Karpas-422 (cell line): Measurements from ENCODE around the gene MSH3. TPM values are rescaled to one million over a fixed set of nuclear protein-coding genes. Genes with fewer than 3 reads are reported as not detected.
"Not testable (repeated sequence)": the region's sequence is repeated elsewhere in the genome, so short reads cannot be mapped to it uniquely, and the experiment has no call there.

Source experiments
- DNase-seq: peaks from one replicate; pipeline ENCODE4 v3.0.0-alpha.2; 2015
- H2AFZ ChIP-seq: fragments of 200-600 bp; sonication (generic); 2 replicates; pipeline ENCODE4 v1.6.1; 2014; ENCODE audit warnings: antibody characterized with exemption, low read length, mixed read lengths
- H3K27ac ChIP-seq: fragments of 200-600 bp; sonication (generic); 2 replicates; pipeline ENCODE4 v1.5.1; 2014; ENCODE audit warnings: mild to moderate bottlenecking, low read length, moderate library complexity
- H3K27me3 ChIP-seq: fragments of 200-600 bp; sonication (generic); 2 replicates; pipeline ENCODE4 v1.6.1; 2014; ENCODE audit warnings: low read length, mixed read lengths
- H3K36me3 ChIP-seq: fragments of 200-600 bp; sonication (generic); 2 replicates; pipeline ENCODE4 v1.6.1; 2014; ENCODE audit warnings: low read length, mixed read lengths; ENCODE audit not compliant: insufficient read depth
- H3K4me1 ChIP-seq: fragments of 200-600 bp; sonication (generic); 2 replicates; pipeline ENCODE4 v1.6.1; 2014; ENCODE audit warnings: mild to moderate bottlenecking, low read length, mixed read lengths
- H3K4me2 ChIP-seq: fragments of 200-600 bp; sonication (generic); 2 replicates; pipeline ENCODE4 v1.6.1; 2014; ENCODE audit warnings: low read length, low read depth, mild to moderate bottlenecking; ENCODE audit not compliant: poor library complexity, severe bottlenecking
- H3K4me3 ChIP-seq: fragments of 200-600 bp; sonication (generic); 2 replicates; pipeline ENCODE4 v1.5.1; 2014; ENCODE audit warnings: mild to moderate bottlenecking, antibody characterized with exemption, low read length, mixed read lengths
- H3K79me2 ChIP-seq: fragments of 200-600 bp; sonication (generic); 2 replicates; pipeline ENCODE4 v1.6.1; 2014; ENCODE audit warnings: mild to moderate bottlenecking, low read length, mixed read lengths
- H3K9ac ChIP-seq: fragments of 200-600 bp; sonication (generic); 2 replicates; pipeline ENCODE4 v1.6.0; 2014; ENCODE audit warnings: low read length
- H3K9me2 ChIP-seq: fragments of 200-600 bp; sonication (generic), shearing (Covaris generic); replicated peaks from 2 replicates; pipeline ENCODE4 v1.6.0; 2014; ENCODE audit warnings: mild to moderate bottlenecking, low read length, moderate library complexity; ENCODE audit not compliant: insufficient read depth
- H3K9me3 ChIP-seq: fragments of 300-700, 200-600 bp; sonication (generic); 2 replicates; pipeline ENCODE4 v1.6.1; 2014; ENCODE audit warnings: low read length, mixed read lengths
- H4K20me1 ChIP-seq: fragments of 200-600 bp; sonication (generic); 2 replicates; pipeline ENCODE4 v1.6.1; 2014; ENCODE audit warnings: mild to moderate bottlenecking, antibody characterized with exemption, low read length, low read depth; ENCODE audit not compliant: insufficient read depth
- total RNA-seq: library from RNA; depleted of rRNA; stranded (reverse); fragments of >200 nt; shearing (Covaris generic); gene quantifications from 2 replicates; pipeline ENCODE4 v1.2.3, GENCODE V29; 2014; ENCODE audit warnings: low replicate concordance

Gene MSH3
- total RNA-seq, 1 experiment from 2014 or later: 24.6 TPM

GRCh38 chr5:80867233-80867632 is 212.8 kb downstream of the MSH3 start:
- H3K27me3 ChIP-seq: no peaks in the 10 kb centered on the region
- H3K4me1 ChIP-seq: peaks cover 7% of the 10 kb centered on the region
- no peak overlapping the region for H2AFZ ChIP-seq

GRCh38 chr5:80870442-80870841 is 216.0 kb downstream of the MSH3 start:
- Histone ChIP-seq H3K9me2 (no peaks in the 10 kb centered on the region), H3K27ac (no peak overlapping the region), H3K9ac (no peak overlapping the region), H3K9me3 (no peaks in the 10 kb centered on the region), H3K4me3 (no peak overlapping the region), H3K36me3 (no peaks in the 10 kb centered on the region), H3K27me3 (no peaks in the 10 kb centered on the region), H3K4me1 (no peaks in the 10 kb centered on the region), H3K79me2 (no peaks in the 10 kb centered on the region), H3K4me2 (no peak overlapping the region), H2AFZ (no peak overlapping the region), H4K20me1 (no peaks in the 10 kb centered on the region)
- DNase-seq: no peak

More at GRCh38 chr5:80867233-80867632, 212.8 kb downstream of the MSH3 start:
- no peaks in the 10 kb centered on the region for H3K79me2 ChIP-seq
- H3K36me3 ChIP-seq: no peaks in the 10 kb centered on the region
- H3K4me3 ChIP-seq: no peak overlapping the region
- no peaks in the 10 kb centered on the region for H3K9me3 ChIP-seq
- no peaks in the 10 kb centered on the region for H3K9me2 ChIP-seq
- no peaks in the 10 kb centered on the region for H4K20me1 ChIP-seq
- no peak overlapping the region for H3K4me2 ChIP-seq
- H3K27ac ChIP-seq: no peak overlapping the region
- no peak for DNase-seq
- no peak overlapping the region for H3K9ac ChIP-seq

GRCh38 chr5:80871541-80871961 is 217.1 kb downstream of the MSH3 start:
- no peak overlapping the region for H3K4me2 ChIP-seq

GRCh38 chr5:80874162-80874561 is 219.7 kb downstream of the MSH3 start:
- Histone ChIP-seq H3K4me2 (no peak overlapping the region), H3K4me3 (no peak overlapping the region), H3K4me1 (no peaks in the 10 kb centered on the region), H3K9me2 (no peaks in the 10 kb centered on the region), H2AFZ (no peak overlapping the region), H3K79me2 (no peaks in the 10 kb centered on the region), H3K9ac (no peak overlapping the region), H3K27ac (no peak overlapping the region), H3K27me3 (no peaks in the 10 kb centered on the region), H4K20me1 (no peaks in the 10 kb centered on the region), H3K9me3 (no peaks in the 10 kb centered on the region), H3K36me3 (0 out of 2 replicates have a peak, but pooled peaks cover 9% of the 10 kb centered on the region)
- no peak for DNase-seq

More at GRCh38 chr5:80871541-80871961, 217.1 kb downstream of the MSH3 start:
- Histone ChIP-seq H3K27ac (no peak overlapping the region), H3K9me3 (no peaks in the 10 kb centered on the region), H3K9me2 (no peaks in the 10 kb centered on the region), H4K20me1 (no peaks in the 10 kb centered on the region), H3K9ac (no peak overlapping the region), H3K36me3 (no peaks in the 10 kb centered on the region), H3K4me1 (no peaks in the 10 kb centered on the region), H2AFZ (no peak overlapping the region), H3K27me3 (no peaks in the 10 kb centered on the region), H3K4me3 (no peak overlapping the region), H3K79me2 (no peaks in the 10 kb centered on the region)
- DNase-seq: no peak

GRCh38 chr5:80877592-80877991 is 223.1 kb downstream of the MSH3 start:
- Histone ChIP-seq H3K9me2 (no peaks in the 10 kb centered on the region), H3K4me3 (no peak overlapping the region), H3K9ac (no peak overlapping the region), H3K9me3 (no peaks in the 10 kb centered on the region), H2AFZ (no peak overlapping the region), H3K79me2 (no peaks in the 10 kb centered on the region), H3K4me1 (no peaks in the 10 kb centered on the region), H3K4me2 (no peak overlapping the region), H3K27me3 (no peaks in the 10 kb centered on the region), H3K27ac (no peak overlapping the region), H3K36me3 (0 out of 2 replicates have a peak, but pooled peaks cover 9% of the 10 kb centered on the region), H4K20me1 (no peaks in the 10 kb centered on the region)
- DNase-seq: no peak

- Histone ChIP-seq H3K4me2 (no peak overlapping the region), H3K4me3 (no peak overlapping the region), H2AFZ (no peak overlapping the region), H3K79me2 (no peaks in the 10 kb centered on the region), H3K27ac (no peak overlapping the region), H3K4me1 (peaks cover 9% of the 10 kb centered on the region), H3K27me3 (no peaks in the 10 kb centered on the region), H4K20me1 (no peaks in the 10 kb centered on the region), H3K36me3 (0 out of 2 replicates have a peak, but pooled peaks cover 8% of the 10 kb centered on the region), H3K9me3 (no peaks in the 10 kb centered on the region), H3K9me2 (no peaks in the 10 kb centered on the region), H3K9ac (no peak overlapping the region)
- DNase-seq: no peak
Observed at GRCh38 chr5:80881726-80882125, 227.3 kb downstream of the MSH3 start.

- H3K9me3 ChIP-seq, H3K36me3 ChIP-seq, H3K9me2 ChIP-seq, H3K4me3 ChIP-seq, H3K4me1 ChIP-seq, H4K20me1 ChIP-seq, H3K79me2 ChIP-seq, DNase-seq, H2AFZ ChIP-seq, H3K27ac ChIP-seq, H3K4me2 ChIP-seq, H3K9ac ChIP-seq, H3K27me3 ChIP-seq: not testable (repeated sequence)
Observed at GRCh38 chr5:80883390-80883789, 228.9 kb downstream of the MSH3 start.

GRCh38 chr5:80884086-80884813 is 229.8 kb downstream of the MSH3 start:
- no peak overlapping the region for H3K4me2 ChIP-seq
- no peak overlapping the region for H3K4me3 ChIP-seq
- H4K20me1 ChIP-seq: no peaks in the 10 kb centered on the region
- H3K9ac ChIP-seq: no peak overlapping the region
- no peak for DNase-seq
- H3K79me2 ChIP-seq: no peaks in the 10 kb centered on the region
- no peaks in the 10 kb centered on the region for H3K9me3 ChIP-seq
- H3K4me1 ChIP-seq: peaks cover 9% of the 10 kb centered on the region
- H3K27me3 ChIP-seq: no peaks in the 10 kb centered on the region
- no peak overlapping the region for H2AFZ ChIP-seq
- H3K27ac ChIP-seq: 0 out of 2 replicates have a peak overlapping the region, but pooled peaks have one; percentile 3
- H3K36me3 ChIP-seq: no peaks in the 10 kb centered on the region
- H3K9me2 ChIP-seq: no peaks in the 10 kb centered on the region
